Vagina (tissue), 2 donors: ENCODE data around the gene CHST2. TPM values are rescaled to one million over a fixed set of nuclear protein-coding genes. Genes with fewer than 3 reads are reported as not detected.

Experiments used
- DNase-seq, 2 donors: peaks; one replicate each; pipeline ENCODE4 v3.0.0-alpha.2; 2017; ENCODE audit errors: extremely low spot score in 2 of 2
- H3K27ac ChIP-seq: fragments of 200-600 bp; sonication (generic); one replicate; pipeline ENCODE4 v1.5.1; 2019
- H3K27me3 ChIP-seq: fragments of 200-600 bp; sonication (generic); one replicate; pipeline ENCODE4 v1.5.1; 2019
- H3K36me3 ChIP-seq, 2 donors: fragments of 200-600 bp; sonication (generic); one replicate each; pipeline ENCODE4 v1.5.1; 2017 to 2019
- H3K4me1 ChIP-seq: fragments of 200-600 bp; sonication (generic); one replicate; pipeline ENCODE4 v1.5.1; 2019
- H3K4me3 ChIP-seq, 2 donors: fragments of 200-600 bp; sonication (generic); 1 replicate in 1 of 2; 2 replicates in 1 of 2; pipeline ENCODE4 v1.5.1; 2016 to 2019
- H3K9me3 ChIP-seq: fragments of 200-600 bp; sonication (generic); one replicate; pipeline ENCODE4 v1.5.1; 2019
- CTCF ChIP-seq, 3 experiments: fragments of 450-650 bp in 2 of 3; fragments of 200-600 bp in 1 of 3; sonication (generic) in 1 of 3; IDR thresholded peaks; one replicate each; pipeline ENCODE4 v1.5.1; 2017 to 2019; ENCODE audit warnings: antibody characterized with exemption in 3 of 3, mild to moderate bottlenecking in 2 of 3, moderate library complexity in 2 of 3
- POLR2A ChIP-seq, 2 donors: fragments of 450-650 bp; IDR thresholded peaks; one replicate each; pipeline ENCODE4 v1.6.1; 2017; ENCODE audit warnings: antibody characterized with exemption in 2 of 2, mild to moderate bottlenecking in 2 of 2, moderate library complexity in 2 of 2
- POLR2AphosphoS5 ChIP-seq, 2 donors: sonication (generic); formaldehyde crosslinking; IDR thresholded peaks; one replicate each; pipeline ENCODE4 v1.9.0; 2017; ENCODE audit warnings: antibody characterized with exemption in 2 of 2, mild to moderate bottlenecking in 2 of 2, low read depth in 1 of 2; ENCODE audit not compliant: insufficient read depth in 1 of 2
- intact Hi-C: fragments of 100-400 bp; cut with DNase I; formaldehyde crosslinking; loops from one replicate; pipeline ENCODE4 v1.15.1; 2023
- total RNA-seq: library from RNA; depleted of rRNA; stranded (reverse); fragments of >200 nt; gene quantifications from one replicate; pipeline ENCODE4 v1.2.3, GENCODE V29; 2016

Gene CHST2
- total RNA-seq, 1 donor from 2014 or later, result 12.5 TPM

GRCh38 chr3:143172062-143172794, 52.7 kb downstream of the CHST2 start:
- no peak overlapping the region for H3K27ac ChIP-seq
- peaks cover 8% of the 10 kb centered on the region for H3K4me1 ChIP-seq
- no peak for DNase-seq

GRCh38 chr3:143172795-143173145, 53.2 kb downstream of the CHST2 start:
- Histone ChIP-seq H3K4me3 (no peak overlapping the region), H3K27me3 (no peaks in the 10 kb centered on the region), H3K9me3 (no peaks in the 10 kb centered on the region), H3K36me3 (no peaks in the 10 kb centered on the region), H3K4me1 (peaks cover 8% of the 10 kb centered on the region), H3K27ac (no peak overlapping the region)
- no peak for TF ChIP-seq POLR2A (IDR thresholded peaks at IDR 0.05)
- no peak for TF ChIP-seq CTCF (IDR thresholded peaks at IDR 0.05)
- TF ChIP-seq POLR2AphosphoS5 (IDR thresholded peaks at IDR 0.05; ENCODE audit: insufficient read depth in 1 of 2, low read depth in 1 of 2), result no peak
- DNase-seq, result no peak
- intact Hi-C loops, result no loop called here

More at GRCh38 chr3:143172062-143172794, 52.7 kb downstream of the CHST2 start:
- no peak overlapping the region for H3K4me3 ChIP-seq
- no peaks in the 10 kb centered on the region for H3K9me3 ChIP-seq
- intact Hi-C loops, result no loop called here
- H3K36me3 ChIP-seq, result no peaks in the 10 kb centered on the region
- TF ChIP-seq CTCF (IDR thresholded peaks at IDR 0.05) (no peak), POLR2AphosphoS5 (IDR thresholded peaks at IDR 0.05; ENCODE audit: insufficient read depth in 1 of 2, low read depth in 1 of 2) (no peak), POLR2A (IDR thresholded peaks at IDR 0.05) (no peak)
- no peaks in the 10 kb centered on the region for H3K27me3 ChIP-seq

- Histone ChIP-seq H3K9me3 (no peaks in the 10 kb centered on the region), H3K27ac (no peak overlapping the region), H3K36me3 (no peaks in the 10 kb centered on the region), H3K4me3 (no peak overlapping the region), H3K27me3 (no peaks in the 10 kb centered on the region), H3K4me1 (peaks cover 8% of the 10 kb centered on the region)
- no peak for DNase-seq
- intact Hi-C loops, result no loop called here
- no peak for TF ChIP-seq POLR2A (IDR thresholded peaks at IDR 0.05)
- TF ChIP-seq CTCF (IDR thresholded peaks at IDR 0.05), result no peak
- no peak for TF ChIP-seq POLR2AphosphoS5 (IDR thresholded peaks at IDR 0.05; ENCODE audit: insufficient read depth in 1 of 2, low read depth in 1 of 2)
Measured at GRCh38 chr3:143173242-143173641, 53.7 kb downstream of the CHST2 start.

Other genes with a start within 250 kb of the CHST2 start
- gene PCOLCE2, start 230.7 kb upstream of the CHST2 start, total RNA-seq, result 136 TPM
- not detected for gene PAQR9, start 156.1 kb upstream of the CHST2 start, total RNA-seq
- 72.2 TPM for gene U2SURP, start 118.2 kb upstream of the CHST2 start, total RNA-seq